NCI-H2227 (cell line): Measurements from ENCODE around the gene DGKB.

Experiments
- DNase-seq: peaks from one replicate; lab custom pipeline; 2025; ENCODE audit not compliant: unreplicated experiment; lab: John Stamatoyannopoulos, UW

The DGKB gene

GRCh38 chr7:14600766-14601367 is 301.7 kb downstream of the DGKB start:
- no peak for DNase-seq

- DNase-seq, result no peak
Measured at GRCh38 chr7:14598978-14599377, 303.6 kb downstream of the DGKB start.

GRCh38 chr7:14596421-14596820 is 306.1 kb downstream of the DGKB start:
- no peak for DNase-seq

- no peak for DNase-seq
Measured at GRCh38 chr7:14590206-14590605, 312.3 kb downstream of the DGKB start.

- no peak for DNase-seq
Measured at GRCh38 chr7:14585232-14585631, 317.3 kb downstream of the DGKB start.

GRCh38 chr7:14583518-14583917 is 319.0 kb downstream of the DGKB start:
- DNase-seq, result no peak

- DNase-seq, result no peak
Measured at GRCh38 chr7:14582010-14582409, 320.5 kb downstream of the DGKB start.

- DNase-seq, result no peak
Measured at GRCh38 chr7:14579971-14580370, 322.6 kb downstream of the DGKB start.

- DNase-seq, result no peak
Measured at GRCh38 chr7:14576578-14576977, 326.0 kb downstream of the DGKB start.

GRCh38 chr7:14570750-14571607 is 331.6 kb downstream of the DGKB start:
- no peak for DNase-seq

GRCh38 chr7:14552060-14552459 is 350.5 kb downstream of the DGKB start:
- DNase-seq, result no peak

- no peak for DNase-seq
Measured at GRCh38 chr7:14551310-14551709, 351.2 kb downstream of the DGKB start.

- DNase-seq, result no peak
Measured at GRCh38 chr7:14542624-14543023, 359.9 kb downstream of the DGKB start.

- no peak for DNase-seq
Measured at GRCh38 chr7:14521183-14521582, 381.4 kb downstream of the DGKB start.

- no peak for DNase-seq
Measured at GRCh38 chr7:14510268-14510667, 392.3 kb downstream of the DGKB start.

GRCh38 chr7:14507617-14508016 is 394.9 kb downstream of the DGKB start:
- DNase-seq, result no peak

- no peak for DNase-seq
Measured at GRCh38 chr7:14505906-14506305, 396.6 kb downstream of the DGKB start.

GRCh38 chr7:14504134-14504533 is 398.4 kb downstream of the DGKB start:
- no peak for DNase-seq

- DNase-seq, result no peak
Measured at GRCh38 chr7:14503623-14504022, 398.9 kb downstream of the DGKB start.

GRCh38 chr7:14501436-14501835 is 401.1 kb downstream of the DGKB start:
- DNase-seq, result no peak

- no peak for DNase-seq
Measured at GRCh38 chr7:14497390-14497789, 405.2 kb downstream of the DGKB start.

GRCh38 chr7:14495633-14496032 is 406.9 kb downstream of the DGKB start:
- no peak for DNase-seq
